ENCODE measurements around the gene CFAP100.

Gene CFAP100

DNA sequence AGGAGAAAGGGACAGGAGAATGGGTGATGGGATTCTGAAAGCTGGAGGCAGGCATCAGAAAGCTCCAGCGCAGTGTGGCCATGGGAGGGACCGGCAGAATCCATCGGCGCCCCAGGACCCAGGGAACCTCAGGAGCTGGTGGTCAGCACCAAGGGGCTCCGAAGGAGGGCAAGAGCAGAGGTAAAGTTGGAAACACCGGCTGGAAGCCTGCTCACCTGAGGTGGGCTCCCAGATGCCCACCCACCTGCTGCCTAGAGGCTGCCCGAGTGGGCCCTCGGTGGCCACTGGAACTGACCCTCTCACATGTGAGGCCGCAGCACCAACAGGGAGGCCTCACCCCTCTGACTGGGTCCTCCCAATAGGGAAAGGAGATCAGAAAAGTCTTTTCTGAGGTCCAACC, 91.2 kb downstream of the CFAP100 start:
- H3K27ac ChIP-seq, result no peak overlapping the region
- no peak for DNase-seq (ENCODE audit: low read depth, low spot score)

Measured in epithelial cell of prostate (primary cell).